Effector memory CD8-positive, alpha-beta T cell (primary cell): Measurements from ENCODE around the gene TIMM8B.
"Not testable (repeated sequence)": the region's sequence is repeated elsewhere in the genome, so short reads cannot be mapped to it uniquely, and the experiment has no call there.

ENCODE experiments used
- ATAC-seq: fragments of 150-1000 bp; cut with Tn5 transposase; replicated peaks from 2 replicates; pipeline ENCODE4 v1.10.0; 2021; ENCODE audit warnings: mild to moderate bottlenecking, moderate library complexity
- DNase-seq, 3 experiments: peaks; one replicate each; pipeline ENCODE4 v3.0.0; 2021
- H3K27ac Mint-ChIP-seq, 2 donors: one replicate each; pipeline ENCODE4 v1.8.0; 2022; ENCODE audit warnings: mild to moderate bottlenecking in 2 of 2, mixed read lengths in 2 of 2, moderate library complexity in 2 of 2
- H3K27me3 Mint-ChIP-seq, 2 donors: one replicate each; pipeline ENCODE4 v1.8.0; 2022; ENCODE audit warnings: mixed read lengths in 2 of 2
- H3K36me3 Mint-ChIP-seq: one replicate; pipeline ENCODE4 v1.8.0; 2022; ENCODE audit warnings: mild to moderate bottlenecking, moderate library complexity, mixed read lengths; ENCODE audit not compliant: insufficient read depth
- H3K4me1 Mint-ChIP-seq, 2 donors: one replicate each; pipeline ENCODE4 v1.8.0; 2022; ENCODE audit warnings: low read depth in 2 of 2, mixed read lengths in 2 of 2
- H3K4me3 Mint-ChIP-seq, 2 donors: one replicate each; pipeline ENCODE4 v1.8.0; 2022; ENCODE audit warnings: mild to moderate bottlenecking in 2 of 2, mixed read lengths in 2 of 2, moderate library complexity in 2 of 2
- H3K9me3 Mint-ChIP-seq, 2 donors: one replicate each; pipeline ENCODE4 v1.8.0; 2022; ENCODE audit warnings: mixed read lengths in 2 of 2

TIMM8B gene

GRCh38 chr11:112103446-112103845 is 16.9 kb upstream of the TIMM8B start:
- no peaks in the 10 kb centered on the region for H3K27me3 Mint-ChIP-seq
- H3K36me3 Mint-ChIP-seq: no peaks in the 10 kb centered on the region

GRCh38 chr11:112100462-112100861 is 13.9 kb upstream of the TIMM8B start:
- peaks cover 4% of the 10 kb centered on the region in 2 donors for H3K4me1 Mint-ChIP-seq
- DNase-seq: no peak
- H3K4me3 Mint-ChIP-seq: no peak overlapping the region
- no peak overlapping the region for H3K27ac Mint-ChIP-seq
- no peak for ATAC-seq
- no peaks in the 10 kb centered on the region for H3K9me3 Mint-ChIP-seq
- H3K36me3 Mint-ChIP-seq: peaks cover 13% of the 10 kb centered on the region
- H3K27me3 Mint-ChIP-seq: no peaks in the 10 kb centered on the region

More at GRCh38 chr11:112103446-112103845, 16.9 kb upstream of the TIMM8B start:
- H3K9me3 Mint-ChIP-seq: no peaks in the 10 kb centered on the region
- no peaks in the 10 kb centered on the region for H3K4me1 Mint-ChIP-seq
- DNase-seq (no peak), ATAC-seq (no peak)
- no peak overlapping the region for H3K27ac Mint-ChIP-seq
- H3K4me3 Mint-ChIP-seq: no peak overlapping the region

- DNase-seq (no peak), ATAC-seq (no peak)
- H3K4me1 Mint-ChIP-seq: peaks cover 4 to 7% of the 10 kb centered on the region in 2 donors
- no peak overlapping the region for H3K27ac Mint-ChIP-seq
- H3K9me3 Mint-ChIP-seq: no peaks in the 10 kb centered on the region
- H3K27me3 Mint-ChIP-seq: no peaks in the 10 kb centered on the region
- no peak overlapping the region for H3K4me3 Mint-ChIP-seq
- H3K36me3 Mint-ChIP-seq: peaks cover 21% of the 10 kb centered on the region
These were observed 11.4 kb upstream of the TIMM8B start for GRCh38 chr11:112097734-112098528.

GRCh38 chr11:112096194-112096593 is 9.6 kb upstream of the TIMM8B start:
- H3K4me3 Mint-ChIP-seq: no peak overlapping the region
- H3K9me3 Mint-ChIP-seq: no peaks in the 10 kb centered on the region
- no peak for DNase-seq
- H3K27ac Mint-ChIP-seq: no peak overlapping the region
- H3K27me3 Mint-ChIP-seq: no peaks in the 10 kb centered on the region
- peaks cover 33% of the 10 kb centered on the region for H3K36me3 Mint-ChIP-seq
- peaks cover 7 to 8% of the 10 kb centered on the region in 2 donors for H3K4me1 Mint-ChIP-seq
- ATAC-seq: no peak

- not testable (repeated sequence) for ATAC-seq, DNase-seq, H3K4me1 Mint-ChIP-seq, H3K27me3 Mint-ChIP-seq, H3K9me3 Mint-ChIP-seq, H3K4me3 Mint-ChIP-seq, H3K27ac Mint-ChIP-seq
- peaks cover 40% of the 10 kb centered on the region for H3K36me3 Mint-ChIP-seq
These were observed 8.7 kb upstream of the TIMM8B start for GRCh38 chr11:112095302-112095701.

GRCh38 chr11:112087212-112087611 is 656 bp upstream of the TIMM8B start:
- Mint-ChIP-seq H3K9me3 (no peaks in the 10 kb centered on the region), H3K27ac (peak overlapping the region; percentile 98), H3K4me3 (peak overlapping the region; percentile 96 to 100), H3K4me1 (peaks cover 41 to 43% of the 10 kb centered on the region in 2 donors), H3K36me3 (peaks cover 72% of the 10 kb centered on the region), H3K27me3 (no peaks in the 10 kb centered on the region)
- DNase-seq: no peak
- no peak for ATAC-seq

- Mint-ChIP-seq H3K4me3 (peak overlapping the region; percentile 96 to 100), H3K9me3 (no peaks in the 10 kb centered on the region), H3K36me3 (peaks cover 72% of the 10 kb centered on the region), H3K4me1 (peaks cover 37 to 43% of the 10 kb centered on the region in 2 donors), H3K27ac (peak overlapping the region; percentile 98), H3K27me3 (no peaks in the 10 kb centered on the region)
- ATAC-seq (peak; percentile 37), DNase-seq (no peak)
These were observed 634 bp downstream of the TIMM8B start for GRCh38 chr11:112085822-112086421.

- Mint-ChIP-seq H3K27me3 (no peaks in the 10 kb centered on the region), H3K4me3 (no peak overlapping the region), H3K9me3 (no peaks in the 10 kb centered on the region), H3K27ac (peak overlapping the region in 1 of 2 donors; percentile 21), H3K36me3 (peaks cover 77% of the 10 kb centered on the region), H3K4me1 (peaks cover 23 to 24% of the 10 kb centered on the region in 2 donors)
- ATAC-seq (no peak), DNase-seq (no peak)
These were observed 3.8 kb downstream of the TIMM8B start for GRCh38 chr11:112082729-112083128.

GRCh38 chr11:112073941-112074811 is 12.4 kb downstream of the TIMM8B start, which contains the start of the genes NKAPD1 and PIH1D2:
Gene NKAPD1 (plus strand): TSS chr11:112074299. CDS start chr11:112075575, 1,276 bp downstream.
Gene PIH1D2 (minus strand): TSS chr11:112074017. CDS start chr11:112073174, 843 bp downstream.
- peak; percentile 79 to 84 (median 81) for DNase-seq
- no peaks in the 10 kb centered on the region for H3K9me3 Mint-ChIP-seq
- peaks cover 29% of the 10 kb centered on the region for H3K36me3 Mint-ChIP-seq
- peak; percentile 91 for ATAC-seq
- H3K27me3 Mint-ChIP-seq: peaks cover 11 to 18% of the 10 kb centered on the region in 2 donors
- H3K4me3 Mint-ChIP-seq: peak within 1 kb of the TSS; percentile 85 to 91
- peak within 1 kb of the TSS; percentile 93 to 96 for H3K27ac Mint-ChIP-seq
- H3K4me1 Mint-ChIP-seq: peaks cover 10 to 19% of the 10 kb centered on the region in 2 donors

GRCh38 chr11:112062923-112063322 is 23.6 kb downstream of the TIMM8B start:
- no peak for ATAC-seq
- Mint-ChIP-seq H3K36me3 (peaks cover 32% of the 10 kb centered on the region), H3K9me3 (no peaks in the 10 kb centered on the region), H3K27ac (no peak overlapping the region), H3K27me3 (no peaks in the 10 kb centered on the region), H3K4me1 (no peaks in the 10 kb centered on the region), H3K4me3 (no peak overlapping the region)
- no peak for DNase-seq

GRCh38 chr11:112058103-112058502 is 28.5 kb downstream of the TIMM8B start:
- no peak for ATAC-seq
- no peaks in the 10 kb centered on the region for H3K27me3 Mint-ChIP-seq

GRCh38 chr11:112057170-112057569 is 29.4 kb downstream of the TIMM8B start:
- Mint-ChIP-seq H3K9me3 (no peaks in the 10 kb centered on the region), H3K27ac (peak overlapping the region in 1 of 2 donors; percentile 85), H3K4me1 (peaks cover 2 to 7% of the 10 kb centered on the region in 2 donors), H3K4me3 (no peak overlapping the region), H3K27me3 (no peaks in the 10 kb centered on the region), H3K36me3 (peaks cover 48% of the 10 kb centered on the region)
- ATAC-seq (no peak), DNase-seq (no peak)

More at GRCh38 chr11:112058103-112058502, 28.5 kb downstream of the TIMM8B start:
- H3K36me3 Mint-ChIP-seq: peaks cover 49% of the 10 kb centered on the region
- no peak overlapping the region for H3K27ac Mint-ChIP-seq
- H3K4me3 Mint-ChIP-seq: no peak overlapping the region
- H3K9me3 Mint-ChIP-seq: no peaks in the 10 kb centered on the region
- DNase-seq: no peak
- H3K4me1 Mint-ChIP-seq: peaks cover 2 to 7% of the 10 kb centered on the region in 2 donors

GRCh38 chr11:112051768-112052167 is 34.8 kb downstream of the TIMM8B start:
- Mint-ChIP-seq H3K4me1 (peaks cover 4 to 6% of the 10 kb centered on the region in 2 donors), H3K27ac (no peak overlapping the region)

More at GRCh38 chr11:112051768-112052167, 34.8 kb downstream of the TIMM8B start:
- DNase-seq: no peak
- ATAC-seq: no peak
- no peaks in the 10 kb centered on the region for H3K27me3 Mint-ChIP-seq
- H3K36me3 Mint-ChIP-seq: peaks cover 36% of the 10 kb centered on the region
- H3K4me3 Mint-ChIP-seq: no peak overlapping the region
- H3K9me3 Mint-ChIP-seq: no peaks in the 10 kb centered on the region
